Endothelial cell of umbilical vein (primary cell): Measurements from ENCODE around the gene NCS1.

ENCODE experiments used
- CTCF ChIP-seq, 2 donors: IDR thresholded peaks; 1 replicate in 1 of 2; 2 replicates in 1 of 2; pipeline ENCODE4 v1.5.1; 2011; ENCODE audit warnings: low read length in 2 of 2, mild to moderate bottlenecking in 2 of 2, moderate library complexity in 2 of 2, control low read depth in 1 of 2, inconsistent platforms in 1 of 2, low read depth in 1 of 2; ENCODE audit not compliant: insufficient read depth in 1 of 2; ENCODE audit errors: extremely low read depth in 1 of 2
- EZH2 ChIP-seq: IDR thresholded peaks from 2 replicates; pipeline ENCODE4 v1.6.1; 2012; ENCODE audit warnings: borderline replicate concordance, low read depth, mild to moderate bottlenecking, moderate library complexity, low read length, inconsistent platforms; ENCODE audit not compliant: severe bottlenecking
- FOS ChIP-seq: IDR thresholded peaks from 2 replicates; pipeline ENCODE4 v1.6.1; 2011; ENCODE audit warnings: mild to moderate bottlenecking, low read length, moderate library complexity, borderline replicate concordance; ENCODE audit not compliant: insufficient read depth
- GATA2 ChIP-seq: IDR thresholded peaks from 2 replicates; pipeline ENCODE4 v1.7.0; 2011; ENCODE audit warnings: low read depth, mild to moderate bottlenecking, moderate library complexity, mixed read lengths, low read length; ENCODE audit not compliant: insufficient read length, insufficient read depth
- JUN ChIP-seq: IDR thresholded peaks from 2 replicates; pipeline ENCODE4 v1.6.1; 2011; ENCODE audit warnings: borderline replicate concordance, low read depth; ENCODE audit not compliant: insufficient read length, insufficient read depth
- MYC ChIP-seq: IDR thresholded peaks from one replicate; pipeline ENCODE4 v1.6.1; 2011; ENCODE audit warnings: mild to moderate bottlenecking, low read depth, low read length
- POLR2A ChIP-seq: IDR thresholded peaks from 2 replicates; pipeline ENCODE4 v1.6.1; 2012; ENCODE audit warnings: low read depth, mild to moderate bottlenecking, control low read depth, low read length
- POLR2AphosphoS5 ChIP-seq: IDR thresholded peaks from 2 replicates; pipeline ENCODE4 v1.6.1; 2012; ENCODE audit warnings: low read depth, mild to moderate bottlenecking, control low read depth, low read length, moderate library complexity; ENCODE audit not compliant: insufficient read depth
- TF ChIP-seq, protein P1 (sequence below): IDR thresholded peaks from 2 replicates; pipeline ENCODE4 v1.6.1; 2011; ENCODE audit not compliant: insufficient read depth, insufficient read length

DNA sequence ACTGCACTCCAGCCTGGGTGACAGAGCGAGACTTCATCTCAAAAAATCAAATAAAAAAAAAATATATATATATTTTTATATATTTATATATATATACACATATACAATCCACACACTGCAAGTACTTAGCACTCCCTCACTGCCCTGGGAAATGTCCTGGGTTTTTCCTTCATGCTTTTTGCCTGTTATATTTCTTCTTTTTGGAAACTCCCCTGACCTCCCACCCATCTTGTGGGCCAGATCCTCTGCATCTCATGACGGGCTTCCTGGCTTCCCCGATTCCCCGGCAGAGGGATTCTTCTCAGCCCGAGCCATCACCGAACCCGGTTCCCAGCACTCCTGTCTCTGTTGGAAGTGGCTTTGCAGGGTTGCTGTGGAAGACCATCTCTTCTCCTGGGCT, 39.5 kb upstream of the NCS1 start:
- TF ChIP-seq CTCF (IDR thresholded peaks at IDR 0.05; ENCODE audit: extremely low read depth in 1 of 2, insufficient read depth in 1 of 2, low read depth in 1 of 2, low read length in 2 of 2) = no peak
- TF ChIP-seq POLR2A = no peak
- TF ChIP-seq MYC = no peak
- no peak for TF ChIP-seq EZH2
- no peak for TF ChIP-seq JUN
- no peak for TF ChIP-seq POLR2AphosphoS5
- no peak for TF ChIP-seq GATA2
- TF ChIP-seq, protein P1, sequence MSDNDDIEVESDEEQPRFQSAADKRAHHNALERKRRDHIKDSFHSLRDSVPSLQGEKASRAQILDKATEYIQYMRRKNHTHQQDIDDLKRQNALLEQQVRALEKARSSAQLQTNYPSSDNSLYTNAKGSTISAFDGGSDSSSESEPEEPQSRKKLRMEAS = no peak
- TF ChIP-seq FOS = no peak
